Panc1 (cell line): Measurements from ENCODE around the gene IGFBP4.

Experiments used
- CTCF ChIP-seq: fragments of 450-650 bp; IDR thresholded peaks from 2 replicates; pipeline ENCODE4 v1.5.1; 2017; ENCODE audit warnings: mild to moderate bottlenecking
- POLR2AphosphoS5 ChIP-seq: IDR thresholded peaks from 2 replicates; pipeline ENCODE4 v1.6.1; 2012; ENCODE audit warnings: mild to moderate bottlenecking, low read depth, low read length, moderate library complexity
- REST ChIP-seq, 2 experiments: IDR thresholded peaks; 2 replicates each; pipeline ENCODE4 v1.6.1; 2011 to 2012; ENCODE audit warnings: low read depth in 2 of 2, control low read depth in 1 of 2, low read length in 1 of 2, mild to moderate bottlenecking in 1 of 2, moderate library complexity in 1 of 2; ENCODE audit not compliant: insufficient read depth in 1 of 2
- SIN3A ChIP-seq: IDR thresholded peaks from 2 replicates; pipeline ENCODE4 v1.6.1; 2012; ENCODE audit warnings: low read depth, mild to moderate bottlenecking, low read length, moderate library complexity, borderline replicate concordance; ENCODE audit not compliant: insufficient read depth
- TCF7L2 ChIP-seq: IDR thresholded peaks from 2 replicates; pipeline ENCODE4 v1.6.1; 2011; ENCODE audit warnings: mild to moderate bottlenecking, low read depth, low read length, inconsistent platforms

GRCh38 chr17:40452921-40453378 is 9.7 kb downstream of the IGFBP4 start:
- TF ChIP-seq POLR2AphosphoS5: no peak
- no peak for TF ChIP-seq CTCF
- no peak for TF ChIP-seq TCF7L2
- TF ChIP-seq REST (IDR thresholded peaks at IDR 0.05; ENCODE audit: insufficient read depth in 1 of 2, low read depth in 2 of 2, low read length in 1 of 2): no peak
- no peak for TF ChIP-seq SIN3A
